Mesendoderm (in vitro differentiated cells): ENCODE results near the gene ODAPH. TPM values are rescaled to one million over a fixed set of nuclear protein-coding genes. Genes with fewer than 3 reads are reported as not detected.
"Not testable (repeated sequence)": the region's sequence is repeated elsewhere in the genome, so short reads cannot be mapped to it uniquely, and the experiment has no call there.

Experiments used
- DNase-seq: peaks from one replicate; pipeline ENCODE4 v3.0.0; 2013
- H2AK5ac ChIP-seq: 2 replicates; pipeline ENCODE4 v1.6.1; 2013; ENCODE audit warnings: low read length, inconsistent platforms
- H2BK120ac ChIP-seq: 2 replicates; pipeline ENCODE4 v1.6.1; 2013; ENCODE audit warnings: low read depth, mild to moderate bottlenecking, low read length, moderate library complexity, mixed read lengths
- H2BK15ac ChIP-seq: replicated peaks from 2 replicates; pipeline ENCODE4 v1.6.1; 2013; ENCODE audit warnings: low read depth, mild to moderate bottlenecking, moderate library complexity
- H2BK5ac ChIP-seq: 2 replicates; pipeline ENCODE4 v1.6.1; 2013; ENCODE audit warnings: low read length, inconsistent platforms
- H3K18ac ChIP-seq: 2 replicates; pipeline ENCODE4 v1.6.1; 2013; ENCODE audit warnings: mild to moderate bottlenecking, low read length, mixed read lengths
- H3K23ac ChIP-seq: one replicate; pipeline ENCODE4 v1.6.1; 2013; ENCODE audit warnings: low read length
- H3K27ac ChIP-seq: 2 replicates; pipeline ENCODE4 v1.5.1; 2013; ENCODE audit warnings: low read depth, mild to moderate bottlenecking, inconsistent platforms, low read length, moderate library complexity
- H3K27me3 ChIP-seq: 2 replicates; pipeline ENCODE4 v1.6.1; 2013; ENCODE audit warnings: low read length, control low read depth, mild to moderate bottlenecking, inconsistent platforms; ENCODE audit not compliant: insufficient read depth, poor library complexity
- H3K36me3 ChIP-seq: 2 replicates; pipeline ENCODE4 v1.6.1; 2013; ENCODE audit warnings: low read length, inconsistent platforms; ENCODE audit not compliant: control insufficient read depth, insufficient read depth
- H3K4ac ChIP-seq: one replicate; pipeline ENCODE4 v1.6.1; 2013; ENCODE audit warnings: low read depth, mild to moderate bottlenecking, low read length, moderate library complexity
- H3K4me1 ChIP-seq: 2 replicates; pipeline ENCODE4 v1.6.1; 2013; ENCODE audit warnings: low read depth, low read length, inconsistent platforms; ENCODE audit not compliant: control insufficient read depth
- H3K4me2 ChIP-seq: 2 replicates; pipeline ENCODE4 v1.6.1; 2013; ENCODE audit warnings: low read length
- H3K4me3 ChIP-seq: 2 replicates; pipeline ENCODE4 v1.5.1; 2013; ENCODE audit warnings: mild to moderate bottlenecking, low read length
- H3K56ac ChIP-seq: one replicate; pipeline ENCODE4 v1.6.1; 2013; ENCODE audit warnings: low read length
- H3K79me1 ChIP-seq: 2 replicates; pipeline ENCODE4 v1.6.1; 2013; ENCODE audit warnings: low read length, inconsistent platforms
- H3K79me2 ChIP-seq: 2 replicates; pipeline ENCODE4 v1.6.1; 2013; ENCODE audit warnings: mild to moderate bottlenecking, low read length; ENCODE audit not compliant: control insufficient read depth, insufficient read depth
- H3K9ac ChIP-seq: 2 replicates; pipeline ENCODE4 v1.6.1; 2013; ENCODE audit warnings: low read length, inconsistent platforms
- H4K5ac ChIP-seq: one replicate; pipeline ENCODE4 v1.6.1; 2013; ENCODE audit warnings: low read length
- H4K8ac ChIP-seq: one replicate; pipeline ENCODE4 v1.6.1; 2013; ENCODE audit warnings: low read depth, mild to moderate bottlenecking, control low read depth, low read length, moderate library complexity
- WGBS: extraction: QIAGEN DNeasy Blood & Tissue Kit; methylation state at CpG from one replicate; pipeline ENCODE4 v1.1.7; 2013; ENCODE audit warnings: low lambda C conversion rate, missing lambda C conversion rate; ENCODE audit not compliant: insufficient coverage; ENCODE audit errors: extremely low coverage; 5-methylcytosine and 5-hydroxymethylcytosine counted together
- polyA plus RNA-seq, 2 experiments: library from polyadenylated mRNA; stranded (reverse); fragments of 200-250 nt; gene quantifications; one replicate each; pipeline ENCODE4 v1.2.3, GENCODE V29; 2013

ODAPH gene
- 0.06 TPM for polyA plus RNA-seq (2013, experiment 1 of 2)
- polyA plus RNA-seq (2013, experiment 2 of 2), result not detected

- no peak within 1 kb of the TSS for H2BK5ac ChIP-seq
- H3K36me3 ChIP-seq, result no peaks in the 10 kb centered on the region
- no peak within 1 kb of the TSS for H2AK5ac ChIP-seq
- no peak within 1 kb of the TSS for H3K56ac ChIP-seq
- no peak within 1 kb of the TSS for H4K5ac ChIP-seq
- H3K9ac ChIP-seq, result no peak within 1 kb of the TSS
- no peak within 1 kb of the TSS for H3K27ac ChIP-seq
- H3K27me3 ChIP-seq, result no peaks in the 10 kb centered on the region
- H3K4me3 ChIP-seq, result no peak within 1 kb of the TSS
- no peak within 1 kb of the TSS for H2BK120ac ChIP-seq
- H3K4me2 ChIP-seq, result no peak within 1 kb of the TSS
- H2BK15ac ChIP-seq, result no peak within 1 kb of the TSS
- no peaks in the 10 kb centered on the region for H3K4me1 ChIP-seq
- H3K23ac ChIP-seq, result no peak within 1 kb of the TSS
- H3K79me1 ChIP-seq, result no peaks in the 10 kb centered on the region
- peak; percentile 51 for DNase-seq
- H3K4ac ChIP-seq, result no peak within 1 kb of the TSS
- no peaks in the 10 kb centered on the region for H3K79me2 ChIP-seq
- H3K18ac ChIP-seq, result no peak within 1 kb of the TSS
- no peak within 1 kb of the TSS for H4K8ac ChIP-seq
- no CpG with 5 or more reads among the region's 9 CpGs for WGBS
These were observed at the start of gene ODAPH for GRCh38 chr4:75555294-75556164. Gene ODAPH (plus strand): TSS chr4:75556066. CDS start chr4:75556083, 17 bp downstream.

GRCh38 chr4:75509592-75509991, 46.3 kb upstream of the ODAPH start:
- H3K23ac ChIP-seq, H3K4me3 ChIP-seq, H3K9ac ChIP-seq, H3K27me3 ChIP-seq, H3K36me3 ChIP-seq, H2AK5ac ChIP-seq, H2BK15ac ChIP-seq, H3K4me2 ChIP-seq, H2BK120ac ChIP-seq, H3K56ac ChIP-seq, H4K5ac ChIP-seq, H3K18ac ChIP-seq, H2BK5ac ChIP-seq, H3K27ac ChIP-seq, H3K79me1 ChIP-seq, H3K4me1 ChIP-seq, H4K8ac ChIP-seq, H3K4ac ChIP-seq: not testable (repeated sequence)
- H3K79me2 ChIP-seq, result peaks cover 13% of the 10 kb centered on the region
- WGBS, result no CpG with 5 or more reads among the region's 4 CpGs
- DNase-seq, result peak; percentile 17

GRCh38 chr4:75511841-75512240, 44.0 kb upstream of the ODAPH start:
- no peak overlapping the region for H3K56ac ChIP-seq
- WGBS, result no CpG with 5 or more reads among the region's 3 CpGs
- no peak overlapping the region for H3K9ac ChIP-seq
- H3K4me2 ChIP-seq, result peak overlapping the region; percentile 2
- no peak overlapping the region for H3K4ac ChIP-seq
- no peak overlapping the region for H2BK120ac ChIP-seq
- no peak overlapping the region for H3K23ac ChIP-seq
- no peak overlapping the region for H4K5ac ChIP-seq
- no peak overlapping the region for H2BK15ac ChIP-seq
- DNase-seq, result peak; percentile 19
- H3K4me1 ChIP-seq, result peaks cover 9% of the 10 kb centered on the region
- H3K79me1 ChIP-seq, result peaks cover 10% of the 10 kb centered on the region
- no peak overlapping the region for H3K18ac ChIP-seq
- H2AK5ac ChIP-seq, result no peak overlapping the region
- H4K8ac ChIP-seq, result no peak overlapping the region
- H3K79me2 ChIP-seq, result peaks cover 13% of the 10 kb centered on the region
- no peaks in the 10 kb centered on the region for H3K36me3 ChIP-seq
- H3K27me3 ChIP-seq, result no peaks in the 10 kb centered on the region
- H2BK5ac ChIP-seq, result no peak overlapping the region
- H3K4me3 ChIP-seq, result no peak overlapping the region
- H3K27ac ChIP-seq, result no peak overlapping the region

- Histone ChIP-seq H2BK120ac (no peak overlapping the region), H2AK5ac (no peak overlapping the region), H3K4me2 (peak overlapping the region; percentile 47), H3K36me3 (no peaks in the 10 kb centered on the region), H3K4ac (no peak overlapping the region), H2BK5ac (no peak overlapping the region), H3K4me3 (no peak overlapping the region), H3K18ac (no peak overlapping the region), H4K8ac (no peak overlapping the region), H4K5ac (no peak overlapping the region), H3K79me1 (peaks cover 10% of the 10 kb centered on the region), H3K4me1 (peaks cover 9% of the 10 kb centered on the region), H2BK15ac (no peak overlapping the region), H3K56ac (peak overlapping the region; percentile 68), H3K27ac (no peak overlapping the region), H3K23ac (no peak overlapping the region), H3K79me2 (peaks cover 13% of the 10 kb centered on the region), H3K27me3 (no peaks in the 10 kb centered on the region), H3K9ac (peak overlapping the region; percentile 39)
- peak; percentile 69 for DNase-seq
- WGBS, result no CpG with 5 or more reads among the region's 6 CpGs
These were observed 43.3 kb upstream of the ODAPH start for GRCh38 chr4:75512386-75513211.

- no peaks in the 10 kb centered on the region for H3K27me3 ChIP-seq
- H3K4ac ChIP-seq, result no peak overlapping the region
- peak overlapping the region; percentile 64 for H3K18ac ChIP-seq
- no peaks in the 10 kb centered on the region for H3K36me3 ChIP-seq
- peak overlapping the region; percentile 94 for H3K4me3 ChIP-seq
- H3K9ac ChIP-seq, result peak overlapping the region; percentile 96
- DNase-seq, result no peak
- no peak overlapping the region for H2BK120ac ChIP-seq
- H3K27ac ChIP-seq, result peak overlapping the region; percentile 51
- H3K4me2 ChIP-seq, result peak overlapping the region; percentile 32
- peak overlapping the region; percentile 68 for H4K8ac ChIP-seq
- no peak overlapping the region for H3K23ac ChIP-seq
- H3K56ac ChIP-seq, result peak overlapping the region; percentile 96
- H2BK15ac ChIP-seq, result no peak overlapping the region
- peaks cover 10% of the 10 kb centered on the region for H3K79me1 ChIP-seq
- H4K5ac ChIP-seq, result no peak overlapping the region
- peaks cover 9% of the 10 kb centered on the region for H3K4me1 ChIP-seq
- H2BK5ac ChIP-seq, result peak overlapping the region; percentile 62
- no CpG with 5 or more reads among the region's 12 CpGs for WGBS
- H2AK5ac ChIP-seq, result no peak overlapping the region
- H3K79me2 ChIP-seq, result peaks cover 13% of the 10 kb centered on the region
These were observed 42.2 kb upstream of the ODAPH start for GRCh38 chr4:75513526-75514130.
